ENCODE results near the gene RBM44.

Gene RBM44

DNA sequence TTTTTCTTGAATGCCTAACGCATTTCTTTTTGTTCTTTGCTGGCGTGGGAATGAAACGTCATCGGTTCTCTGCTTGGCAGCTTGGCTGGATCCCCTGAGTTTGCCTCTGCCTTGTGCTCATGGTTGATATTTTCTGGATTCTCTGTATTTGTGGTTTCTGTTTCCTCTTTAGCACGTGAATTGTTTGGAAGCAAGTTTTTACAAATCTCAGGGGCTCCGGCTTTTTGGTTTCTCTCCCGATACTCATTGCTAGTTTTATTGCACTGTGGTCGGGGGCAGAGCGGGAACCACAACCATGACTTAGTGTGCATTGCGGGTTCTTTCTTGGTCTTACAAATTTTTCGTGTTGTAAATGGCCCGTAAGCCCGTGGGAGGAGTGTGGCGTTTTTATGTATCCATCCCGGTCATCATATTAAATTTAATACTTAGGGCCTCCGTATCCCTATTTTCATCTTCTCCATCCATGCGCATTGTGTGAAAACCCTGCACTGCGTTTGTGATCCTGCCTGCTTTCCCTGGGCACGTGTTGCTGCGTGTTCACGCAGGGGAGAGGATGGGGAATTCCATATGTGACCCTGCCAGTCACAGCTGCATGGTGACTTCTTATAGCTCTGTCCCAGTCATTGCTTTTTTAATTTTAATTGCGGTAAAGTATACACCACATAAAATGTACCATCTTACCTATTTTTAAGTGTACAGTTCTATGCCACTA is 70.2 kb downstream of the RBM44 start:
- no peak for FAIRE-seq
- DNase-seq (ENCODE audit: insufficient read length, low spot score) = no peak

DNA sequence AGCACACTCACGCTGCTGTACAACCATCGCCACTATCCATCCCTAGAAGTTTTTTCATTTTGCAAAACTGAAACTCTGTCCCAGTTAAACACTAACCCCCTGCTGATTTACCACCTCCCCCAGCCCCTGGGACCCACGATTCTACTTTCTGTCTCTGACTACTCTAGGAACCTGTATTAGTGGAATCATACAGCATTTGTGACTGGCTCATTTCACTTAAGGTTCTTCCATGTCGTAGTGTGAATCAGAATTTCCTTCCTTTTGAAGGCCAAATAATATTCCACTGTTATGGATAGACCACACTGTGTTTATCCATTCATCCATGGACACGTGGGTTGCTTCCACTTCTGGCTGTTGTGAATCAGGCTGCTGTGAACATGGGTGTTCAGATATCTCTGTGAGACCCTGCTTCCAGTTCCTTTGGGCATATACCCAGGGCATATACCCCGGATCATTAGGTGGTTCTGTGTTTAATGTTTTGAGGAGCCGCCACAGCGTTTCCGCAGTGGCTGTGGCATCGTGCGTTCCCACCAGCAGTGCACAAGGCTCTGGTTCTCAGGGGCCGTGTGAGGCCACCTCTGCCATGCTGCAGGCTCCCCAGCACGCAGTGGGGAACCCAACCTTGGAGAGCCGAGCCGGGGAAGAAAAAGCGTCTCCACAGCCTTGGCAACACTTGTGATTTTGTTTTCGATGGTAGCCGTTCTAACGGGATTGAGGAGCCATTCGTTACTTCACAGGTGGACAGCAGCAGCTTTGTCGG is 70.9 kb downstream of the RBM44 start:
- no peak for FAIRE-seq
- no peak for DNase-seq (ENCODE audit: insufficient read length, low spot score)
- no peak for TF ChIP-seq POLR2A (IDR thresholded peaks at IDR 0.05; ENCODE audit: low read depth, low read length)

More for the DNA sequence above, 70.2 kb downstream of the RBM44 start:
- TF ChIP-seq PAX5 (IDR thresholded peaks at IDR 0.05; ENCODE audit: insufficient read depth, low read length, severe bottlenecking) = no peak
- TF ChIP-seq POLR2A (IDR thresholded peaks at IDR 0.05; ENCODE audit: low read depth, low read length) = no peak
- no peak for TF ChIP-seq SPI1 (IDR thresholded peaks at IDR 0.05; ENCODE audit: low read depth, low read length)
- no peak for TF ChIP-seq POLR2AphosphoS5 (IDR thresholded peaks at IDR 0.05; ENCODE audit: low read depth, low read length)
- TF ChIP-seq TAF1 (IDR thresholded peaks at IDR 0.05; ENCODE audit: low read depth, low read length) = no peak
- no peak for TF ChIP-seq POU2F2 (IDR thresholded peaks at IDR 0.05; ENCODE audit: low read depth, low read length)

DNA sequence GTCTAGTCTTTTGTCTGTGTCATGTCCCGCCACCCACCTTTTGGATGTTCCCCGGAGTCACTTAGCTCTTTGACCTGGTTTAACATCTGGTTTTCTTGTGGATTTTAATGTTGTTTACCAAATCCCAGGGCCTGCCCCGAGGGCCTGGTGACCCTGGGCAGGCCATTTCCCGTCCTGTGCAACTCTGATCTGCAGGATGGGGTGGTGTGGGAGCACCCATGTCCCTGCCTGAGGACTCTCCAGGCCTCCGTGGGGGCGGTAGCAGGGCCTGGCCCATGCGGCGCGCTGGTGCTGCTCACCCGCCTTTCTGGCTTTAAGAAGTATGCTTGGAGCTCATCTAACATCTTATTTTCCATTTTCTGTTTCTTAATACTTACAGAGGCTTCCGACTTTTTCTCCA is 71.5 kb downstream of the RBM44 start:
- DNase-seq (ENCODE audit: insufficient read length, low spot score) (no peak), FAIRE-seq (no peak)
- no peak for TF ChIP-seq POU2F2 (IDR thresholded peaks at IDR 0.05; ENCODE audit: low read depth, low read length)
- TF ChIP-seq SPI1 (IDR thresholded peaks at IDR 0.05; ENCODE audit: low read depth, low read length) = no peak
- no peak for TF ChIP-seq PAX5 (IDR thresholded peaks at IDR 0.05; ENCODE audit: insufficient read depth, low read length, severe bottlenecking)
- no peak for TF ChIP-seq POLR2AphosphoS5 (IDR thresholded peaks at IDR 0.05; ENCODE audit: low read depth, low read length)
- TF ChIP-seq TAF1 (IDR thresholded peaks at IDR 0.05; ENCODE audit: low read depth, low read length) = no peak

DNA sequence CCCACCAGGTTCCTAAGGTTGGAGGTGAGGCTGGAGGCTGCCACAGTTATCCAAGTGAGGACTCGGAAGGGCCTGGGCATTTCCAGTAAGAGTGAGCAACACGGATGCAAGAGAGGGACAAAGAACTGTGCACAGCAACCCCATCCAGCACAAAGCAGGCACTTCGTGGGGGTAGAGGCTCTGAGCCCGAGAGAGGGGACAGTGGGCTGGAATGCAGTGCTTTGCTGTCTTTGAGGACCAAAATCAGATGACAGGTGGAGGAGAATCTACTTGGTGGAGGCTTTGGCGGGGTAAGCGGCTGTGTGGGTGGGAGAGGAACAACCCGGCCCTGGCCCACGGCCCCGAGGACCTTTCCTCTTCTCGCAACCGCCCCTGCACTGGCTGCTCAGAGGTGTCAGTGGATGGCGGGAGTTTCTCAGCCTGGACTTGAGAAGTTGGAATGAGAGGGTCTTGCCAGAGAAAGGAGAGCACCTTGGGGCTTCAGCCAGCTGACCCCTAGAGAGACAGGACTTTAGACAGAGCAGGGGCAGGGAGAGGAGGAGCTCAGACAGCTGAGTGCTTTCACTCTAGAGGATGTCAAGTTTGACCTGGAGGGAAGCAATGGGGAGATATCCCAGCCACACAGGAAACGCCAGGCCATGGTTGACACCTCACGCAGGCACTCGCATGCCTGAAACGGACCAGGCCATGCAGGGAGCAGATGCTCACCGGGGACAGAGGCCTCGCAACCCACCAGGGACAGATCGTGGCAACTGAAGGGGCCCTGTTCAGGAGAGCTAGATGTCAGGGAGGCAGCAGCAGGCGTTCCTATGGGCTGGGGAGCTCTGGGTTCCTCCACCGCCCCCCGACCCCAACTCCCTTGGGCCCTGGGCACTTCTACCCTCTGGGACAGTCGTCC is 72.4 kb downstream of the RBM44 start:
- no peak for DNase-seq (ENCODE audit: insufficient read length, low spot score)
- TF ChIP-seq SPI1 (IDR thresholded peaks at IDR 0.05; ENCODE audit: low read depth, low read length) = no peak
- no peak for TF ChIP-seq POLR2A (IDR thresholded peaks at IDR 0.05; ENCODE audit: low read depth, low read length)
- TF ChIP-seq POLR2AphosphoS5 (IDR thresholded peaks at IDR 0.05; ENCODE audit: low read depth, low read length) = no peak
- TF ChIP-seq TAF1 (IDR thresholded peaks at IDR 0.05; ENCODE audit: low read depth, low read length) = no peak
- TF ChIP-seq PAX5 (IDR thresholded peaks at IDR 0.05; ENCODE audit: insufficient read depth, low read length, severe bottlenecking) = no peak
- TF ChIP-seq POU2F2 (IDR thresholded peaks at IDR 0.05; ENCODE audit: low read depth, low read length) = no peak
- no peak for FAIRE-seq

DNA sequence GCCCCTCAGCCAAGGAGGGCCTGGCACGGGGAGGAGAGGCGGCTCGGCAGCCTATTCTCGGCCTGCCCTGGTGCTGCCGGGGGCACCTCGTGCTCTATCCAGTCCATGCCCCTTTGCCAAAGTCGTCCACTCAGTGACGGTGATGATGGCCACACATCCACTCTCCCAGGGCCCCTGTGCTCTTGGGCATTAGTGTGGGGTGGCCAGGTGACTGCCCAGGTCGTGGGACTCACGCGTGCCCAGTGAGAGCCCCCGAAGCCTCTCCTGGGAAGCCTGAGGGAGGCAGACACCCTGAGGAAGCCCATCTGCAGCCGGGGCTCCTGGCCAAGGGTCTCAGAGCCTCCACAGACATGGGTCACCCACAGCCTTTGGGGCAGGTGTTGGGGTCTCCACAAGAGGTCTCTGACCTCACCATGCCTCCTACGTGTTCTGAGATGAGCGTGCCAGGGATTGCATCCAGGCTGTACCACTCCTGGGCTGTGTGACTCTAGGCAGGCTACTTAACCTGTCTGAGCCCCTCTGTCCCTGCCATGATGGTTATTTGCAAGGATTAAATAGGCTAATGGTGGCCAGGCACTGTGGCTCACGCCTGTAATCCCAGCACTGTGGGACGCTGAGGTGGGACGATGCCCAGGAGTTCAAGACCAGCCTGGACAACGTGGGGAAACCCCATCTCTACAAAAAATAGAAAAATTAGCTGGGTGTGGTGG is 73.8 kb downstream of the RBM44 start:
- DNase-seq (ENCODE audit: insufficient read length, low spot score) (no peak), FAIRE-seq (no peak)
- no peak for TF ChIP-seq PAX5 (IDR thresholded peaks at IDR 0.05; ENCODE audit: insufficient read depth, low read length, severe bottlenecking)

DNA sequence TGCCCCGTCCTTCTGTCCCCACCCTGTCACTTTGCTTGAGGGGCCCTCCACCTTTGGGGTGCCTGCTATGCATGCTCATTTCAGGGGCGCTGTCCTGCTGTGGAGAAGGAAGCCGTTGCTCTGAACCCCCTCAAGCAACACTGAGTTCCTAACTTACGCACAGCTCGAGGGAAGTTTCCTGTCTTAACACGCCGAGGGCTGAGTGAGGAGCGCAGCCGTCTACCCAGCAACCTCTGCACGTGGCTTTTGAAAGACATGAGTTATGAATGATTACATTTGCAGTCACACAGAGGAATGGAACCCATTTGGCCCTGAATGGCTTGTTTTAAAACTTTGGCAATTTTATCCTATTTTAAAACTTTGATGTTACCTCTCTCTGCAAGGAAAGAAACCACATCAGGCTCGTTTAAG is 74.8 kb downstream of the RBM44 start:
- DNase-seq (ENCODE audit: insufficient read length, low spot score) = no peak
- no peak for FAIRE-seq
- TF ChIP-seq POLR2AphosphoS5 (IDR thresholded peaks at IDR 0.05; ENCODE audit: low read depth, low read length) = no peak
- TF ChIP-seq POLR2A (IDR thresholded peaks at IDR 0.05; ENCODE audit: low read depth, low read length) = no peak
- TF ChIP-seq PAX5 (IDR thresholded peaks at IDR 0.05; ENCODE audit: insufficient read depth, low read length, severe bottlenecking) = no peak
- no peak for TF ChIP-seq POU2F2 (IDR thresholded peaks at IDR 0.05; ENCODE audit: low read depth, low read length)
- no peak for TF ChIP-seq TAF1 (IDR thresholded peaks at IDR 0.05; ENCODE audit: low read depth, low read length)

DNA sequence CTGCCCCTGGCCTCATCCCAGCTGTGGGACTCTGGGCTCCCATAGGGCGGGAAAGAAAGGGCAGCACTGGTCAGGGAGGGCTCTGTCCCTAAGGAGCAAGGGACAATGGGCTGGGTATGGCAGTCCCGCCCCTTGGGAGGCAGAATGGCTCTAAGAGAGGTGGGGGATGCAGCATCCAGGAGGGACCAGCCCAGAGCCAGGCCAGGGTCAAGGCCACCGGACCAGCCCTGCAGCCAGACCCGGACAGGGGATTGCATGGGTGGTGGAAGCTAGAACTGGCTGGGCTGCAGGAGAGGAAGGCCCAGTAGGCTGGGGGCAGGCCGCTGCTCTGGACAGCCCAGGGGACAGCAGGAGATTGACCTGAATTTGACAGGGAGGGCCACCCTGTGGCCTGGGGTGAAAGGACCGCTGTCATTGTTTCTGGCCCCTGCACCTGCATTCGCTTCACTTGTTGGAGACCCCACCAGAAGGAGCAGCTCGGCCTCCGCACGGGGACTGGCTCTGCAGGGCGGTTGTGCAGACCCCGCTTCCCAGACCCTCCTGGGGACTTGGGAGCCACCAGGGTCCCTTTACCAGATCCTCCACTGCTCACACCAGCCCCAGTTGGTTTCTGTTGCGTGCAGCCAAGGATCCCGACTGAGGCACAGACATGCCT is 75.4 kb downstream of the RBM44 start:
- TF ChIP-seq POU2F2 (IDR thresholded peaks at IDR 0.05; ENCODE audit: low read depth, low read length) = no peak
- TF ChIP-seq SPI1 (IDR thresholded peaks at IDR 0.05; ENCODE audit: low read depth, low read length) = no peak
- no peak for TF ChIP-seq POLR2AphosphoS5 (IDR thresholded peaks at IDR 0.05; ENCODE audit: low read depth, low read length)
- no peak for TF ChIP-seq POLR2A (IDR thresholded peaks at IDR 0.05; ENCODE audit: low read depth, low read length)
- no peak for TF ChIP-seq TAF1 (IDR thresholded peaks at IDR 0.05; ENCODE audit: low read depth, low read length)
- no peak for TF ChIP-seq PAX5 (IDR thresholded peaks at IDR 0.05; ENCODE audit: insufficient read depth, low read length, severe bottlenecking)
- DNase-seq (ENCODE audit: insufficient read length, low spot score) = no peak
- no peak for FAIRE-seq

DNA sequence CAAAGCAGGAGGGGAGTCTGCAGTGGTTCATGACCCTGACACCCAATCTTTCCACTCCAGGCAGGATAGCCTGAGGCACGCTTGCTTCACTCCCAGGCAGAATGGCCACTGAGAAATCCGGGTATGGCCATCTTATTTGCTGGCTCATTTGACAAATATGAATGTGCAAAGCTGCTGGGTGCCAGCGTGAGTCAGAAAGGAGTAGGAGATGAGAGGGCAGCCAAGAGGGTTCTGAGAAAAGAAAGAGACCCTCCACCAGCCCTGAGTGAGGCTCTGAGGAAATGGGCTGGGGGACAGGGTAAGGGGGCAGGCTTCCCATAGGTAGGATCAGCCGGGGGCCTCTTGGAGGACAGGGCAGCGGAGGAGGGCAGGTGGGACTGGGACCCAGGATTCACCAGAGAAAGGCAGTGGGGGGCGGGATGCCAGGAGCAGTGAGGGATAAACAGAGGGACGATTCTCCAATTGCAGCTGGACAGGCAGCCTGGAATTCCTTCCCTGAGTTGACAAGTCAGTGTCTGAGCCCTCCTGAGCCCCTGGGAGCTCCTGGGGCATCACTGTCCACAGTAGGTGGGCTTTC is 76.1 kb downstream of the RBM44 start:
- no peak for FAIRE-seq
- DNase-seq (ENCODE audit: insufficient read length, low spot score) = no peak
- TF ChIP-seq POU2F2 (IDR thresholded peaks at IDR 0.05; ENCODE audit: low read depth, low read length) = no peak
- TF ChIP-seq PAX5 (IDR thresholded peaks at IDR 0.05; ENCODE audit: insufficient read depth, low read length, severe bottlenecking) = no peak
- TF ChIP-seq POLR2AphosphoS5 (IDR thresholded peaks at IDR 0.05; ENCODE audit: low read depth, low read length) = no peak
- TF ChIP-seq TAF1 (IDR thresholded peaks at IDR 0.05; ENCODE audit: low read depth, low read length) = no peak
- no peak for TF ChIP-seq POLR2A (IDR thresholded peaks at IDR 0.05; ENCODE audit: low read depth, low read length)
- TF ChIP-seq SPI1 (IDR thresholded peaks at IDR 0.05; ENCODE audit: low read depth, low read length) = no peak
